ENCODE measurements around the gene GALNT14. TPM values are rescaled to one million over a fixed set of nuclear protein-coding genes. Genes with fewer than 3 reads are reported as not detected.

The GALNT14 gene
- total and polyA plus RNA-seq, 2 donors (not counting 1 experiment from before 2014, with no cell fraction given) = 3.1 to 6.2 TPM

- CTCF ChIA-PET = no interaction called here
- Histone ChIP-seq H3K27ac (ENCODE audit: low read length in 2 of 2) (no peak overlapping the region), H3K9ac (ENCODE audit: low read length) (no peak overlapping the region), H3K9me3 (ENCODE audit: control extremely low read depth in 1 of 3, control insufficient read depth in 2 of 3, insufficient read depth in 1 of 3, low read length in 2 of 3) (no peaks in the 10 kb centered on the region), H3K4me1 (ENCODE audit: control insufficient read depth in 2 of 2, insufficient read depth in 2 of 2, low read length in 2 of 2) (no peaks in the 10 kb centered on the region), H3K4me3 (ENCODE audit: control extremely low read depth in 1 of 5, extremely low read depth in 1 of 5, insufficient read depth in 1 of 5, low read depth in 2 of 5, low read length in 4 of 5) (no peak overlapping the region), H3K4me2 (replicated peaks; ENCODE audit: low read depth, low read length, poor library complexity, severe bottlenecking) (no peak overlapping the region), H2AFZ (ENCODE audit: insufficient read depth, low read depth, low read length, poor library complexity, severe bottlenecking) (no peak overlapping the region), H3K27me3 (replicated peaks in 1 of 4; ENCODE audit: control extremely low read depth in 1 of 4, control insufficient read depth in 3 of 4, insufficient read depth in 4 of 4, low read length in 3 of 4) (no peaks in the 10 kb centered on the region), H3K79me2 (ENCODE audit: control insufficient read depth, insufficient read depth, low read length) (no peaks in the 10 kb centered on the region), H4K20me1 (ENCODE audit: control insufficient read depth, insufficient read depth, low read length, poor library complexity, severe bottlenecking) (no peaks in the 10 kb centered on the region), H3K36me3 (replicated peaks in 1 of 2; ENCODE audit: control extremely low read depth in 1 of 2, control insufficient read depth in 1 of 2, extremely low read depth in 1 of 2, insufficient read depth in 2 of 2, low read length in 1 of 2) (no peaks in the 10 kb centered on the region)
- DNase-seq (no peak), ATAC-seq (ENCODE audit: low read depth) (no peak)
- POLR2A ChIA-PET = no interaction called here
- H3K27me3 Mint-ChIP-seq = no peaks in the 10 kb centered on the region
- TF ChIP-seq EZH2 (IDR thresholded peaks at IDR 0.05; ENCODE audit: borderline replicate concordance, insufficient read depth, low read depth, low read length, poor library complexity, severe bottlenecking) (no peak), CTCF (IDR thresholded peaks at IDR 0.05) (no peak)
- H3K4me3 Mint-ChIP-seq = no peak overlapping the region
- 76% methylated on average over 7 of the region's 8 CpGs for WGBS (ENCODE audit: insufficient coverage)
- H3K9me3 Mint-ChIP-seq (ENCODE audit: insufficient read depth) = no peaks in the 10 kb centered on the region
- intact Hi-C loops (cut with micrococcal nuclease) = no loop called here
- no peak overlapping the region for H3K27ac Mint-ChIP-seq
- H3K4me1 Mint-ChIP-seq = peaks cover 9% of the 10 kb centered on the region
These were observed 124.9 kb downstream of the GALNT14 start for GRCh38 chr2:31013301-31013700.

GRCh38 chr2:31012406-31012805, 125.8 kb downstream of the GALNT14 start:
- Histone ChIP-seq H3K9me3 (ENCODE audit: control extremely low read depth in 1 of 3, control insufficient read depth in 2 of 3, insufficient read depth in 1 of 3, low read length in 2 of 3) (no peaks in the 10 kb centered on the region), H3K4me2 (replicated peaks; ENCODE audit: low read depth, low read length, poor library complexity, severe bottlenecking) (no peak overlapping the region), H3K4me1 (ENCODE audit: control insufficient read depth in 2 of 2, insufficient read depth in 2 of 2, low read length in 2 of 2) (no peaks in the 10 kb centered on the region), H3K4me3 (ENCODE audit: control extremely low read depth in 1 of 5, extremely low read depth in 1 of 5, insufficient read depth in 1 of 5, low read depth in 2 of 5, low read length in 4 of 5) (no peak overlapping the region), H3K27me3 (replicated peaks in 1 of 4; ENCODE audit: control extremely low read depth in 1 of 4, control insufficient read depth in 3 of 4, insufficient read depth in 4 of 4, low read length in 3 of 4) (no peaks in the 10 kb centered on the region), H3K9ac (ENCODE audit: low read length) (no peak overlapping the region), H3K36me3 (replicated peaks in 1 of 2; ENCODE audit: control extremely low read depth in 1 of 2, control insufficient read depth in 1 of 2, extremely low read depth in 1 of 2, insufficient read depth in 2 of 2, low read length in 1 of 2) (no peaks in the 10 kb centered on the region), H3K27ac (ENCODE audit: low read length in 2 of 2) (no peak overlapping the region), H2AFZ (ENCODE audit: insufficient read depth, low read depth, low read length, poor library complexity, severe bottlenecking) (no peak overlapping the region), H4K20me1 (ENCODE audit: control insufficient read depth, insufficient read depth, low read length, poor library complexity, severe bottlenecking) (no peaks in the 10 kb centered on the region), H3K79me2 (ENCODE audit: control insufficient read depth, insufficient read depth, low read length) (no peaks in the 10 kb centered on the region)
- H3K27ac Mint-ChIP-seq = no peak overlapping the region
- H3K9me3 Mint-ChIP-seq (ENCODE audit: insufficient read depth) = no peaks in the 10 kb centered on the region
- ATAC-seq (ENCODE audit: low read depth) = no peak
- no CpG with 5 or more reads among the region's 1 CpG for WGBS (ENCODE audit: insufficient coverage)
- intact Hi-C loops (cut with micrococcal nuclease) = no loop called here
- DNase-seq = no peak
- no peaks in the 10 kb centered on the region for H3K27me3 Mint-ChIP-seq
- H3K4me1 Mint-ChIP-seq = peaks cover 4% of the 10 kb centered on the region
- no peak for TF ChIP-seq EZH2 (IDR thresholded peaks at IDR 0.05; ENCODE audit: borderline replicate concordance, insufficient read depth, low read depth, low read length, poor library complexity, severe bottlenecking)
- TF ChIP-seq CTCF (IDR thresholded peaks at IDR 0.05) = no peak
- ChIA-PET CTCF (no interaction called here), POLR2A (no interaction called here)
- no peak overlapping the region for H3K4me3 Mint-ChIP-seq

All from B cell (primary cell).